Measurements from ENCODE around the gene HECTD1.
"Not testable (repeated sequence)": the region's sequence is repeated elsewhere in the genome, so short reads cannot be mapped to it uniquely, and the experiment has no call there.

HECTD1 gene

GRCh38 chr14:31228533-31228932 lies 20.9 kb upstream of the HECTD1 start:
- DNase-seq (ENCODE audit: low read depth in 1 of 2, low spot score in 1 of 2), result no peak

GRCh38 chr14:31224808-31225207 lies 17.2 kb upstream of the HECTD1 start:
- no peak for DNase-seq (ENCODE audit: low read depth in 1 of 2, low spot score in 1 of 2)

GRCh38 chr14:31223331-31223730 lies 15.7 kb upstream of the HECTD1 start:
- DNase-seq (ENCODE audit: low read depth in 1 of 2, low spot score in 1 of 2), result no peak

- no peak for DNase-seq (ENCODE audit: low read depth in 1 of 2, low spot score in 1 of 2)
Measured at GRCh38 chr14:31222834-31223233, 15.2 kb upstream of the HECTD1 start.

- DNase-seq (ENCODE audit: low read depth in 1 of 2, low spot score in 1 of 2), result no peak
Measured at GRCh38 chr14:31221266-31221665, 13.7 kb upstream of the HECTD1 start.

GRCh38 chr14:31219169-31219568 lies 11.6 kb upstream of the HECTD1 start:
- no peak for DNase-seq (ENCODE audit: low read depth in 1 of 2, low spot score in 1 of 2)

- DNase-seq (ENCODE audit: low read depth in 1 of 2, low spot score in 1 of 2), result no peak
Measured at GRCh38 chr14:31216359-31216758, 8.8 kb upstream of the HECTD1 start.

GRCh38 chr14:31212893-31213292 lies 5.3 kb upstream of the HECTD1 start:
- no peak for DNase-seq (ENCODE audit: low read depth in 1 of 2, low spot score in 1 of 2)

- DNase-seq (ENCODE audit: low read depth in 1 of 2, low spot score in 1 of 2), result no peak
Measured at GRCh38 chr14:31209605-31210004, 2.0 kb upstream of the HECTD1 start.

- DNase-seq (ENCODE audit: low read depth in 1 of 2, low spot score in 1 of 2), result peak in 1 of 2 donors; percentile 3
Measured at GRCh38 chr14:31208546-31209424, 1.2 kb upstream of the HECTD1 start.

- DNase-seq (ENCODE audit: low read depth in 1 of 2, low spot score in 1 of 2), result no peak
Measured at GRCh38 chr14:31207287-31207754, 272 bp downstream of the HECTD1 start.

GRCh38 chr14:31206536-31207286 lies 882 bp downstream of the HECTD1 start:
- peak; percentile 10 to 44 for DNase-seq (ENCODE audit: low read depth in 1 of 2, low spot score in 1 of 2)

- no peak for DNase-seq (ENCODE audit: low read depth in 1 of 2, low spot score in 1 of 2)
Measured at GRCh38 chr14:31205681-31206535, 1.7 kb downstream of the HECTD1 start.

- no peak for DNase-seq (ENCODE audit: low read depth in 1 of 2, low spot score in 1 of 2)
Measured at GRCh38 chr14:31204593-31205534, 2.7 kb downstream of the HECTD1 start.

- DNase-seq (ENCODE audit: low read depth in 1 of 2, low spot score in 1 of 2), result not testable (repeated sequence)
Measured at GRCh38 chr14:31203899-31204592, 3.5 kb downstream of the HECTD1 start.

GRCh38 chr14:31203414-31203742 lies 4.2 kb downstream of the HECTD1 start:
- DNase-seq (ENCODE audit: low read depth in 1 of 2, low spot score in 1 of 2), result no peak

GRCh38 chr14:31201111-31201510 lies 6.5 kb downstream of the HECTD1 start:
- DNase-seq (ENCODE audit: low read depth in 1 of 2, low spot score in 1 of 2), result no peak

- no peak for DNase-seq (ENCODE audit: low read depth in 1 of 2, low spot score in 1 of 2)
Measured at GRCh38 chr14:31200702-31200990, 6.9 kb downstream of the HECTD1 start.

GRCh38 chr14:31197671-31198070 lies 9.9 kb downstream of the HECTD1 start:
- DNase-seq (ENCODE audit: low read depth in 1 of 2, low spot score in 1 of 2), result no peak

Measured in activated T-helper 1 cell treated with anti-CD3 and anti-CD28 coated beads, Interleukin-2, amount 50 U/mL, for 16 hours (primary cell).